Testis (tissue), 3 donors: ENCODE results near the gene PTPRN2. TPM values are rescaled to one million over a fixed set of nuclear protein-coding genes. Genes with fewer than 3 reads are reported as not detected.

Source experiments
- DNase-seq: peaks from one replicate; pipeline ENCODE4 v3.0.0-alpha.2; 2019
- H3K27ac ChIP-seq, 2 donors: fragments of 200-600 bp; sonication (generic); one replicate each; pipeline ENCODE4 v1.5.1; 2019
- H3K27me3 ChIP-seq: fragments of 200-600 bp; sonication (generic); one replicate; pipeline ENCODE4 v1.5.1; 2019
- H3K36me3 ChIP-seq: fragments of 200-600 bp; sonication (generic); one replicate; pipeline ENCODE4 v1.5.1; 2017; ENCODE audit warnings: low read depth; ENCODE audit errors: missing control alignments
- H3K4me1 ChIP-seq: fragments of 200-600 bp; sonication (generic); one replicate; pipeline ENCODE4 v1.5.1; 2019
- H3K4me3 ChIP-seq, 2 donors: fragments of 200-600 bp; sonication (generic); one replicate each; pipeline ENCODE4 v1.5.1; 2017 to 2019
- H3K9me3 ChIP-seq: fragments of 200-600 bp; sonication (generic); one replicate; pipeline ENCODE4 v1.5.1; 2017
- POLR2A ChIP-seq: fragments of 450-650 bp; IDR thresholded peaks from one replicate; pipeline ENCODE4 v1.6.1; 2017; ENCODE audit warnings: antibody characterized with exemption, mild to moderate bottlenecking, moderate library complexity
- WGBS, 2 donors: methylation state at CpG; one replicate each; pipeline ENCODE4 v1.1.5; 2018; 5-methylcytosine and 5-hydroxymethylcytosine counted together
- intact Hi-C: fragments of 100-400 bp; cut with DNase I; formaldehyde crosslinking; loops from one replicate; pipeline ENCODE4 v1.15.1; 2023; ENCODE audit warnings: low total_unique reads
- polyA plus RNA-seq: library from polyadenylated mRNA; stranded (reverse); fragments of 350-450 nt; fragmentation: Illumina TruSeq; extraction: RNeasy Lipid Tissue Mini Kit (QIAGEN cat#74804); gene quantifications from one replicate; pipeline ENCODE4 v1.2.3, GENCODE V29; 2014; ENCODE audit warnings: low read depth, low replicate concordance; ENCODE audit not compliant: insufficient read depth
- total RNA-seq, 2 donors: library from RNA; depleted of rRNA; stranded (reverse); fragments of >200 nt; gene quantifications; one replicate each; pipeline ENCODE4 v1.2.3, GENCODE V29; 2016
- TF ChIP-seq, protein P1 (sequence below), 3 experiments: fragments of 450-650 bp in 2 of 3; fragments of 200-600 bp in 1 of 3; sonication (generic) in 1 of 3; IDR thresholded peaks; one replicate each; pipeline ENCODE4 v1.5.1; 2016 to 2019; ENCODE audit warnings: antibody characterized with exemption in 3 of 3, mild to moderate bottlenecking in 2 of 3, moderate library complexity in 1 of 3

Gene PTPRN2
- total and polyA plus RNA-seq, 3 donors from 2014 or later: 9.3 to 10.8 (median 9.8) TPM

- intact Hi-C loops: no loop called here
- H3K27ac ChIP-seq: no peak overlapping the region
- no peak for DNase-seq
- H3K27me3 ChIP-seq: no peaks in the 10 kb centered on the region
- H3K4me1 ChIP-seq: no peaks in the 10 kb centered on the region
- WGBS, 2 donors: 79 to 82% methylated on average over 6 of the region's 6 CpGs
- H3K36me3 ChIP-seq: no peaks in the 10 kb centered on the region
- H3K9me3 ChIP-seq: no peaks in the 10 kb centered on the region
- no peak for TF ChIP-seq POLR2A
- TF ChIP-seq, protein P1, sequence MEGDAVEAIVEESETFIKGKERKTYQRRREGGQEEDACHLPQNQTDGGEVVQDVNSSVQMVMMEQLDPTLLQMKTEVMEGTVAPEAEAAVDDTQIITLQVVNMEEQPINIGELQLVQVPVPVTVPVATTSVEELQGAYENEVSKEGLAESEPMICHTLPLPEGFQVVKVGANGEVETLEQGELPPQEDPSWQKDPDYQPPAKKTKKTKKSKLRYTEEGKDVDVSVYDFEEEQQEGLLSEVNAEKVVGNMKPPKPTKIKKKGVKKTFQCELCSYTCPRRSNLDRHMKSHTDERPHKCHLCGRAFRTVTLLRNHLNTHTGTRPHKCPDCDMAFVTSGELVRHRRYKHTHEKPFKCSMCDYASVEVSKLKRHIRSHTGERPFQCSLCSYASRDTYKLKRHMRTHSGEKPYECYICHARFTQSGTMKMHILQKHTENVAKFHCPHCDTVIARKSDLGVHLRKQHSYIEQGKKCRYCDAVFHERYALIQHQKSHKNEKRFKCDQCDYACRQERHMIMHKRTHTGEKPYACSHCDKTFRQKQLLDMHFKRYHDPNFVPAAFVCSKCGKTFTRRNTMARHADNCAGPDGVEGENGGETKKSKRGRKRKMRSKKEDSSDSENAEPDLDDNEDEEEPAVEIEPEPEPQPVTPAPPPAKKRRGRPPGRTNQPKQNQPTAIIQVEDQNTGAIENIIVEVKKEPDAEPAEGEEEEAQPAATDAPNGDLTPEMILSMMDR (IDR thresholded peaks at IDR 0.05): no peak
- no peak overlapping the region for H3K4me3 ChIP-seq
Measured at GRCh38 chr7:157887400-157887799, 700.2 kb downstream of the PTPRN2 start.

DNA sequence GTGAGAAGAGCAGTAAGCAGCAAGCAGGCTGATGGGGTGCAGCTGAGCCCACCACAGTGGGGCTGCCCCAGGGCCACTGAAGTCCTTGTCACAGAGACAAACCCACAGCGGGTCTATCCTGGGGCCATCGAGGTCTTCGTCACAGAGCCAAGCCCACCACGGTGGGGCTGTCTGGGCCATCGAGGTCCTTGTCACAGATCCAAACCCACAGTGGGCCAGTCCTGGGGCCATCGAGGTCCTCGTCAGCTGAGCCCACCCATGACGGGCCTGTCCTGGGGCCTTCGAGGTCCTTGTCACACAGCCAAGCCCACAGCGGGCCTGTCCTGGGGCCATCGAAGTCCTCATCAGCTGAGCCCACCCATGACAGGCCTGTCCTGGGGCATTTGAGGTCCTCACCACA, 700.9 kb downstream of the PTPRN2 start:
- no peak for DNase-seq
- no peak overlapping the region for H3K4me3 ChIP-seq
- no peaks in the 10 kb centered on the region for H3K4me1 ChIP-seq
- H3K27ac ChIP-seq: no peak overlapping the region
- H3K27me3 ChIP-seq: no peaks in the 10 kb centered on the region
- intact Hi-C loops: no loop called here
- TF ChIP-seq, protein P1 (IDR thresholded peaks at IDR 0.05): no peak
- TF ChIP-seq POLR2A: no peak
- 67 to 79% methylated on average over 5 to 11 of the region's 11 CpGs for WGBS, 2 donors
- H3K9me3 ChIP-seq: no peaks in the 10 kb centered on the region
- H3K36me3 ChIP-seq: no peaks in the 10 kb centered on the region

DNA sequence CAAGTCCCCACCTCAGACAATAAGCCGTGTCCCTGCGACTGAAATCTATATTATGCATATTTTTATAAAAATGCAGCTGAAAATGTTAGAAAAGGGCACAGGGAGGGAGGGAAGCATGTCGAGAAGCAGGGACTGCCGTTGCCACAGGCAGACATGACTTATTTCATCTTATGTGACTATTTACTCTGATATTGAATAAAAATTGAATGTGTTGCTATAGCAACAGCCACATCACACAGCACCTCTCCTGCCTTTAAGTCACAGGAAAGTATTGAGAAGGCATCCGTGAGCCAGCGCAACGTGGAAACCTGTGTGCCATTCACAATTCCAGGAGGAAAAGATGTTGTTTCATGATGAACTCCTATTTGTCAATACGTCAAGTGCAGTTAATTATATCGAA, 701.4 kb downstream of the PTPRN2 start:
- H3K4me1 ChIP-seq: no peaks in the 10 kb centered on the region
- intact Hi-C loops: no loop called here
- no peak overlapping the region for H3K4me3 ChIP-seq
- H3K9me3 ChIP-seq: no peaks in the 10 kb centered on the region
- 81 to 87% methylated on average over 9 of the region's 9 CpGs for WGBS, 2 donors
- TF ChIP-seq POLR2A: no peak
- TF ChIP-seq, protein P1 (IDR thresholded peaks at IDR 0.05): no peak
- no peak overlapping the region for H3K27ac ChIP-seq
- H3K36me3 ChIP-seq: no peaks in the 10 kb centered on the region
- H3K27me3 ChIP-seq: no peaks in the 10 kb centered on the region
- no peak for DNase-seq

- no peak for DNase-seq
- Histone ChIP-seq H3K9me3 (no peaks in the 10 kb centered on the region), H3K27me3 (no peaks in the 10 kb centered on the region), H3K4me1 (no peaks in the 10 kb centered on the region), H3K27ac (no peak overlapping the region), H3K36me3 (no peaks in the 10 kb centered on the region), H3K4me3 (no peak overlapping the region)
- intact Hi-C loops: no loop called here
- TF ChIP-seq POLR2A: no peak
- TF ChIP-seq, protein P1 (IDR thresholded peaks at IDR 0.05): no peak
- WGBS, 2 donors: 71 to 86% methylated on average over 3 to 6 of the region's 6 CpGs
Measured at GRCh38 chr7:157885140-157885539, 702.5 kb downstream of the PTPRN2 start.

DNA sequence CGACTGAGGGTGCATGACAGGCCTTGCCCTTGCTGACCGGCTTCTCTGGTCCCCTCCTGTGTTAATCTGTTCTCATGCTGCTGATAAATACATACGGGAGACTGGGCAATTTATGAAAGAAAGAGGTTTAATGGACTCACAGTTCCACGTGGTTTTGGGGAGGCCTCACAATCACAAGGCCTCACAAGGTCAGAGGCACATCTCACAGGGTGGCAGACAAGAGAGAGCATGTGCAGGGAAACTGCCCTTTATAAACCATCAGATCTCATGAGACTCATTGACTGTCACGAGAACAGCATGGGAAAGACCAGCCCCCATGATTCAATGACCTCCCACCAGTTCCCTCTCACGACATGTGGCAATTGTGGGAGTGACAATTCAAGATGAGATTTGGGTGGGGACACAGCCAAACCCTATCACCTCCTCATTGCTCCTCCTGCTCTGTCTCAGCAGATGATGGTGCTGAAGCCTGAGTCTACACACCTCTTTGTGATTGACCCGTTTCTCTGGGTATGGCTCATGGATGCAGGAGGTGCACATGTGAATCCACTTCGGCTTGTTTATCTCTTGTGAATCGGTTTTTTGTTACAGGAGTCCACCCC, 703.1 kb downstream of the PTPRN2 start:
- WGBS, 2 donors: 85 to 86% methylated on average over 9 of the region's 9 CpGs
- no peaks in the 10 kb centered on the region for H3K27me3 ChIP-seq
- TF ChIP-seq, protein P1 (IDR thresholded peaks at IDR 0.05): no peak
- no peak for TF ChIP-seq POLR2A
- H3K4me1 ChIP-seq: no peaks in the 10 kb centered on the region
- no peak overlapping the region for H3K27ac ChIP-seq
- intact Hi-C loops: no loop called here
- H3K9me3 ChIP-seq: no peaks in the 10 kb centered on the region
- no peak overlapping the region for H3K4me3 ChIP-seq
- H3K36me3 ChIP-seq: no peaks in the 10 kb centered on the region
- DNase-seq: no peak
